Left kidney (tissue), 2 donors: ENCODE results near the gene FICD. TPM values are rescaled to one million over a fixed set of nuclear protein-coding genes. Genes with fewer than 3 reads are reported as not detected.

ENCODE experiments used
- DNase-seq: peaks from one replicate; pipeline ENCODE4 v3.0.0-alpha.2; 2013
- polyA plus RNA-seq: library from polyadenylated mRNA; unstranded; fragments of 120-200 nt; gene quantifications from one replicate; pipeline ENCODE4 v1.2.1, GENCODE V29; 2013; ENCODE audit not compliant: insufficient read length

FICD gene
- polyA plus RNA-seq, 1 donor, result 3.6 TPM

DNA sequence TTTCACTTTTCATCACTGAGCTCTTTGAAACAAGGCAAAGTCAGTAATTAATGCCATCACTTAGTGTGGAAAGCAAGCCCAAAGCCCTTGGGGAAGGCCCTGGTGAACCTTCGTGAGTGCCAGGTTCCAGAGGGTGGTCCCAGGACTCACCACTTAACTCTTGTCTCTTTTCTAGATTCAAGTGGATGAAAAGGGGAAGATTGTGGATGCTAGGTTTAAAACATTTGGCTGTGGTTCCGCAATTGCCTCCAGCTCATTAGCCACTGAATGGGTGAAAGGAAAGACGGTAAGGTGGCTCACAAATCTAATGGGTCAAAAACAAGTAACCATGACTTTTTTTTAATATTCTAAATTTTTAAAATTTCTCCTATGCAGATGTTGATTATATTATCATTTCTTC lies 50.1 kb downstream of the FICD start:
- no peak for DNase-seq

DNA sequence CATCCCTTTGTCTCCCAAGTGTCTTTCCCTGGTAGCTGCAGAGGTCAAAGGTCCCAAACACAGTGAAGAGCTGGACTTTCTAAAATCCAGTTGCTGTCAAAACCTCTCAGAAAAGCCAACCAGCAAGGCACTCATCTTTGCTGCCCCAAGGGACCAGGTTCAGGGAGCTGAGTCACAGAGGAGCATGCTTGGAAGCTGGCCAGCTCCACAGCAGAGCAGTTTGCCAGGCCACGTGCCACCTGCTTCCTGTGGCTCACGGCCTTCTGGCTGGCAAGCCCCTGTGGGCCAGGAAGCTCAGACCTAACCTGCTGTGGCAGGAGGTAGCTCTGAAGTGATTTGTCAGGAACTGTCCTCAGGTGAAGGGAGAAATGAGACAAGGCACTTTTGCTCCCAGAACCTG lies 50.9 kb downstream of the FICD start:
- no peak for DNase-seq

DNA sequence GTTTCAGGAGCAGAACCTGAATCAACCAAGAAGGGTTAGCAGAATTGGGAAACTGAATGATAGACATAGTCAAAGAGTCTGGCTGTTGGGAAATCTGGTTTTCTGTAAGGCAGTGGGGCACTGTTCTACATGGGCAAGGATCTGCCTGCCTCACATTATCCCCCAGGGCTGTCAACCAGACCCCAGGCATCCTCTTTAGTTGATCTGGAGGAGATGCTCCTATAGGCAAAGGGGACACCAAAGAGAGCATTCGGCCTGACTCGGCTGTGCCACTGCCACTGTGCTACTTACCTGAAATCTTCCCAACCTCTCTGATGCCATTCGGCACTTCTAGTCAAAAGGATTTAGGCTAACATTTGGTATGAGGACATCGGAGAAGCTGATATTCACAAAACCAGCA lies 51.4 kb downstream of the FICD start:
- DNase-seq, result no peak

DNA sequence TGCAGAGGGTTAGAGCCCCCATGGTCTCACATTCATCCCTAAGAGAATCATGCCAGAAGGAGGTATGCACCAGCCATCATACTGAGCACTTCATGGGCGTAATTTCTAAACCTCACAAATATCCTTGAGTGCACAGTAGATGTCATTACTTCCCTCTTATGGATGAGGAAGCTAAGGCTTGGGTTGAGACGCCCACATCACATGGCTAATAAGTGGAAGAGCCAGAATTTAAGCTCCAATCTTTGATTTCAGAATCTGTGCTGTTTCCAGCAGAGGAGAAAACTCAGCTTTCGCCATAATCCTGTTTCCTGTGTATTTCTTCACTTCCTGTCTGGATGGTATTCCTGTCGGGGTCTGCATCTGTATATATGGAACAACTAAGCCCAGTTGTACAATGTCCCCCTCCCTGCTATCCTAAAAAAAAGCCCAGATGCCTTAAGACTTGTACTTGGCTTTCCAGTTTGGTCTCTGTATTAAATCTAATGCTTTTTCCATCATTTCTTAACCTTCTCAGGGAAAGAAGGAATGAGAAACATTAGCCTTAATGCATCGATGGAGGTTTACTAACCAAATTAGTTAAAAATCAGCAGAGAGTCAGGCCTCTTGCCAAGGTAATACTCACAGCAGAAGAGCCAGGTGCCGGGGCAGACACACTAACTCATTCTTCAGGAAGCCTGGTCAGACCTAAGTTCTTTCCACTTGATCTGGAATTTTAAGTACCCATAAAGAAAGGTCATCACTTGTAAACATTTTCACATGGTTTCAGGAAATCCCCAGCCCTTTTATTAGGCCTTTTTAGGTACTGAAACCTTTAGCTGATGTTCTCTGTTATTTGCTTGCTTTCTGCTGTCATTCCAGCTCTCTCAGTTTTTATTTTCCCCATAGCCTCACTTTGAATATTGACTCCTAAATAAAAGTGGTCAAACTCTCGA lies 52.6 kb downstream of the FICD start:
- no peak for DNase-seq

DNA sequence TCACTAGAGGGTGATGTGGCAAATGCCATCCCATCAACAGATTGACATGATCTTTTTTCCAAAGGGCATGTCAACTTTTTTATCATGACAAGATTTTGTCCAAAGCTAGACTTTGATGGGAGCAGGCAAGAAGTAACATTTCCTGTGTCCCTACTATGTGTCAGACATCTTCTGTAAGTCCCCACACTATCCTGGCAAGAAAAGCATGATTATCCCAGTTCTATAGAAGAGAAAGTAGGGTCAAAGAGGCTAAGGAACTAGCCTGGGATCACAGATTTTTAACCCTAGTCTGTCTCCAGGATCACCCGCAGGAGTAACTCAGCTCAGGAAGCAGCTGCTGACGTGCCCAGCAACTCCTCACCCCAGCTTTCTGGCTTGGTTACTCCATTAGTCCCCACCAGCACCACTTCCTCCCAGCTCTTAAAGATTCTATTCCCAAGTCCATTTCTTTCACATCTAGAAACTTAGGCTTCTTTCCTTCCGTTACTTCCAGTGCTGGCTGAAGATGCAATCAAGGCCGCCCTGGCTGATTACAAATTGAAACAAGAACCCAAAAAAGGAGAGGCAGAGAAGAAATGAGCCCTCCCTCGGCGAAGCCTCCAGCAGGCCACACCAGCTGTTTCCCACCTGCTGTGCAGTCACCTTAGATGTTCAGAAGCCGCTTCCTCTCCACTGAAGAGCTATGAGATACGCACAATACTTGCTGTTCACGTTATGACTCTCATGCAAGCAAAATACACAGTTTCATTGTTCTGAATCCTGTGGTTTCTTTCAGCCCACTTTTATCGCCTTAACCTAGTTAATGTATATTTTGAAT lies 53.5 kb downstream of the FICD start:
- no peak for DNase-seq

Other genes starting within 250 kb of the FICD start
- gene CMKLR1, start 176.0 kb upstream of the FICD start, polyA plus RNA-seq, result 3.1 TPM
- gene SART3, start 45.9 kb downstream of the FICD start, polyA plus RNA-seq, result 69.0 TPM
- gene ISCU, start 47.3 kb downstream of the FICD start, polyA plus RNA-seq, result 107 TPM
- gene TMEM119, start 82.8 kb downstream of the FICD start, polyA plus RNA-seq, result 15.0 TPM
- 1.3 TPM for gene SELPLG, start 118.6 kb downstream of the FICD start, polyA plus RNA-seq
- gene CORO1C, start 216.2 kb downstream of the FICD start, polyA plus RNA-seq, result 72.3 TPM